Thyroid gland (tissue), 4 donors: ENCODE data around the gene BTF3. TPM values are rescaled to one million over a fixed set of nuclear protein-coding genes. Genes with fewer than 3 reads are reported as not detected.
"Not testable (repeated sequence)": the region's sequence is repeated elsewhere in the genome, so short reads cannot be mapped to it uniquely, and the experiment has no call there.

ENCODE experiments used
- DNase-seq, 2 donors: peaks; one replicate each; pipeline ENCODE4 v3.0.0-alpha.2; 2019
- H3K27ac ChIP-seq, 3 donors: fragments of 200-600 bp; sonication (generic); 1 replicate in 2 of 3; 2 replicates in 1 of 3; pipeline ENCODE4 v1.5.1; 2016 to 2019; ENCODE audit warnings: mild to moderate bottlenecking in 1 of 3, moderate library complexity in 1 of 3
- H3K27me3 ChIP-seq: fragments of 200-600 bp; sonication (generic); one replicate; pipeline ENCODE4 v1.5.1; 2019
- H3K36me3 ChIP-seq, 2 donors: fragments of 200-600 bp; sonication (generic); one replicate each; pipeline ENCODE4 v1.5.1; 2016 to 2019
- H3K4me1 ChIP-seq, 2 donors: fragments of 200-600 bp; sonication (generic); one replicate each; pipeline ENCODE4 v1.5.1; 2017 to 2019
- H3K4me3 ChIP-seq, 3 donors: fragments of 200-600 bp; sonication (generic); replicated peaks in 1 of 3; 1 replicate in 2 of 3; 2 replicates in 1 of 3; pipeline ENCODE4 v1.5.1; 2016; ENCODE audit warnings: mild to moderate bottlenecking in 1 of 3
- H3K9me3 ChIP-seq: fragments of 200-600 bp; sonication (generic); one replicate; pipeline ENCODE4 v1.5.1; 2017
- CTCF ChIP-seq, 6 experiments: fragments of 200-600 bp in 3 of 6; fragments of 450-650 bp in 3 of 6; sonication (generic) in 3 of 6; IDR thresholded peaks; one replicate each; pipeline ENCODE4 v1.5.1; 2016 to 2019; ENCODE audit warnings: antibody characterized with exemption in 6 of 6, mild to moderate bottlenecking in 2 of 6, inconsistent platforms in 1 of 6, moderate library complexity in 1 of 6
- POLR2A ChIP-seq, 2 donors: fragments of 450-650 bp; IDR thresholded peaks; one replicate each; pipeline ENCODE4 v1.6.1; 2017; ENCODE audit warnings: antibody characterized with exemption in 2 of 2, mild to moderate bottlenecking in 2 of 2, moderate library complexity in 1 of 2
- WGBS, 2 donors: methylation state at CpG; one replicate each; pipeline ENCODE4 v1.1.5; 2017; 5-methylcytosine and 5-hydroxymethylcytosine counted together
- intact Hi-C: fragments of 100-400 bp; cut with DNase I; formaldehyde crosslinking; loops from one replicate; pipeline ENCODE4 v1.15.1; 2023
- total RNA-seq, 4 donors: library from RNA; depleted of rRNA; stranded (reverse); fragments of >200 nt; gene quantifications; one replicate each; pipeline ENCODE4 v1.2.3, GENCODE V29; 2016

Gene BTF3
- total RNA-seq, 4 donors from 2014 or later: 413 to 784 (median 546) TPM

DNA sequence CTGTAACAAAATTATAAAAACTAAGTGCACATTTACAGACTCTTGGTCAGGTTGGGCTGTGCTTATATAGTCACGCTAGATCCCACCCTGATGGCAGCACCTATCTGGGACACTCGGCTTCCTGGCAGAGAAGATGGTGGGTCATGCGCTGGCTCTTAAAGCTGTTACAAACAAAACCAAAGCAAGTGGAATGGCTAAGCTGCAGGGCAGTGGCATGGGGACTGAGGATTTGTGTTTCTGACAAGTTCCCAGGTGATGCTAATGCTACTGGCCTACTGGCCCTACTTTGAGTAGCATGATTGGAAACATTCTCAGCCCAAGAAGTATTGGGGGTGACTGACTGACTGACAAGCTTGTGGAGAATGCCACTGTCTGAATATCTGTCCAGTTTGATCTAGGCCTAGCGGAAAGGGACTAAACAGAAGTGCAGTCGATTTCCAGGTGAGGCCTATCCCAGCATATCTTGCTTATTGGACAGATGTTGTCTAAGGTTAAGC lies 8.3 kb downstream of the BTF3 start:
- 90 to 95% methylated on average over 5 of the region's 5 CpGs for WGBS, 2 donors
- intact Hi-C loops: no loop called here
- TF ChIP-seq CTCF (IDR thresholded peaks at IDR 0.05) (no peak), POLR2A (IDR thresholded peaks at IDR 0.05) (no peak)
- Histone ChIP-seq H3K27me3 (no peaks in the 10 kb centered on the region), H3K36me3 (peaks cover 36% of the 10 kb centered on the region in 2 donors), H3K4me3 (no peak overlapping the region), H3K27ac (peak overlapping the region in 1 of 3 donors; percentile 30), H3K4me1 (peaks cover 0 to 5% of the 10 kb centered on the region in 2 donors), H3K9me3 (no peaks in the 10 kb centered on the region)
- no peak for DNase-seq

GRCh38 chr5:73507062-73507461 lies 8.8 kb downstream of the BTF3 start:
- Histone ChIP-seq H3K36me3 (peaks cover 36% of the 10 kb centered on the region in 2 donors), H3K4me1 (peaks cover 0 to 5% of the 10 kb centered on the region in 2 donors), H3K27me3 (no peaks in the 10 kb centered on the region), H3K4me3 (no peak overlapping the region), H3K27ac (peak overlapping the region in 1 of 3 donors; percentile 30), H3K9me3 (no peaks in the 10 kb centered on the region)
- intact Hi-C loops: no loop called here
- no peak for TF ChIP-seq CTCF (IDR thresholded peaks at IDR 0.05)
- no peak for TF ChIP-seq POLR2A (IDR thresholded peaks at IDR 0.05)
- WGBS, 2 donors: 63 to 64% methylated on average over 2 of the region's 2 CpGs
- no peak for DNase-seq

GRCh38 chr5:73508521-73508920 lies 10.3 kb downstream of the BTF3 start:
- intact Hi-C loops, H3K27me3 ChIP-seq, DNase-seq, H3K4me3 ChIP-seq, H3K4me1 ChIP-seq, H3K27ac ChIP-seq, H3K9me3 ChIP-seq: not testable (repeated sequence)
- 97% methylated on average over 26 of the region's 26 CpGs for WGBS, 2 donors
- H3K36me3 ChIP-seq: peaks cover 21 to 22% of the 10 kb centered on the region in 2 donors

GRCh38 chr5:73513996-73514395 lies 15.8 kb downstream of the BTF3 start:
- TF ChIP-seq POLR2A (IDR thresholded peaks at IDR 0.05): no peak
- no peak for TF ChIP-seq CTCF (IDR thresholded peaks at IDR 0.05)
- intact Hi-C loops: no loop called here
- Histone ChIP-seq H3K4me3 (no peak overlapping the region), H3K4me1 (peaks cover 18 to 23% of the 10 kb centered on the region in 2 donors), H3K36me3 (no peaks in the 10 kb centered on the region), H3K27ac (no peak overlapping the region), H3K9me3 (no peaks in the 10 kb centered on the region), H3K27me3 (no peaks in the 10 kb centered on the region)
- no peak for DNase-seq
- WGBS, 2 donors: 67 to 95% methylated on average over 3 of the region's 3 CpGs

GRCh38 chr5:73514418-73514817 lies 16.2 kb downstream of the BTF3 start:
- no peaks in the 10 kb centered on the region for H3K36me3 ChIP-seq
- no peaks in the 10 kb centered on the region for H3K27me3 ChIP-seq
- DNase-seq: no peak
- 67 to 79% methylated on average over 2 of the region's 2 CpGs for WGBS, 2 donors
- intact Hi-C loops: no loop called here
- peak overlapping the region in 1 of 3 donors; percentile 83 for H3K27ac ChIP-seq
- TF ChIP-seq CTCF (IDR thresholded peaks at IDR 0.05) (no peak), POLR2A (IDR thresholded peaks at IDR 0.05) (no peak)
- no peak overlapping the region for H3K4me3 ChIP-seq
- no peaks in the 10 kb centered on the region for H3K9me3 ChIP-seq
- H3K4me1 ChIP-seq: peaks cover 18 to 27% of the 10 kb centered on the region in 2 donors
